ENCODE measurements around the gene CACNA2D2.

GRCh38 chr3:50316657-50317242, 186.7 kb downstream of the CACNA2D2 start:
- TF ChIP-seq CTCF (IDR thresholded peaks at IDR 0.05; ENCODE audit: poor library complexity): no peak
- TF ChIP-seq EZH2 (IDR thresholded peaks at IDR 0.05; ENCODE audit: borderline replicate concordance): no peak
